Activated CD4-positive, alpha-beta memory T cell treated with anti-CD3 and anti-CD28 coated beads, Interleukin-2, amount 10 ng/mL, durations not matched to agents 7 days and 5 days (primary cell): ENCODE results near the gene FAM149B1. TPM values are rescaled to one million over a fixed set of nuclear protein-coding genes. Genes with fewer than 3 reads are reported as not detected.

Source experiments
- CTCF ChIA-PET: fragments of 350-600 bp; sonication (Branson Sonifier 250); formaldehyde crosslinking; loops from one replicate; lab custom pipeline; 2021; ENCODE audit warnings: antibody characterized with exemption, inconsistent platforms; lab: Charles Lee
- POLR2A ChIA-PET: fragments of 350-600 bp; sonication (Branson Sonifier 250); formaldehyde crosslinking; loops from one replicate; lab custom pipeline; 2021; ENCODE audit warnings: antibody characterized with exemption; lab: Charles Lee
- DNase-seq: peaks from one replicate; pipeline ENCODE4 v3.0.0-alpha.2; 2020
- H3K27ac Mint-ChIP-seq: one replicate; pipeline ENCODE4 v1.8.0; 2021; ENCODE audit warnings: mild to moderate bottlenecking, mixed read lengths
- H3K27me3 Mint-ChIP-seq: one replicate; pipeline ENCODE4 v1.8.0; 2021; ENCODE audit warnings: mixed read lengths
- H3K36me3 Mint-ChIP-seq: one replicate; pipeline ENCODE4 v1.8.0; 2021; ENCODE audit warnings: low read depth, mixed read lengths
- H3K4me1 Mint-ChIP-seq: one replicate; pipeline ENCODE4 v1.8.0; 2021; ENCODE audit warnings: mixed read lengths
- H3K4me3 Mint-ChIP-seq: one replicate; pipeline ENCODE4 v1.8.0; 2021; ENCODE audit warnings: mild to moderate bottlenecking, mixed read lengths
- H3K9me3 Mint-ChIP-seq: one replicate; pipeline ENCODE4 v1.8.0; 2021; ENCODE audit warnings: mixed read lengths
- total RNA-seq, 2 experiments: library from RNA; stranded (reverse); gene quantifications; one replicate each; pipeline ENCODE4 v1.2.3, GENCODE V29; 2021

FAM149B1 gene
- total RNA-seq, 2 experiments from 2014 or later, result 15.7 to 17.4 TPM

DNA sequence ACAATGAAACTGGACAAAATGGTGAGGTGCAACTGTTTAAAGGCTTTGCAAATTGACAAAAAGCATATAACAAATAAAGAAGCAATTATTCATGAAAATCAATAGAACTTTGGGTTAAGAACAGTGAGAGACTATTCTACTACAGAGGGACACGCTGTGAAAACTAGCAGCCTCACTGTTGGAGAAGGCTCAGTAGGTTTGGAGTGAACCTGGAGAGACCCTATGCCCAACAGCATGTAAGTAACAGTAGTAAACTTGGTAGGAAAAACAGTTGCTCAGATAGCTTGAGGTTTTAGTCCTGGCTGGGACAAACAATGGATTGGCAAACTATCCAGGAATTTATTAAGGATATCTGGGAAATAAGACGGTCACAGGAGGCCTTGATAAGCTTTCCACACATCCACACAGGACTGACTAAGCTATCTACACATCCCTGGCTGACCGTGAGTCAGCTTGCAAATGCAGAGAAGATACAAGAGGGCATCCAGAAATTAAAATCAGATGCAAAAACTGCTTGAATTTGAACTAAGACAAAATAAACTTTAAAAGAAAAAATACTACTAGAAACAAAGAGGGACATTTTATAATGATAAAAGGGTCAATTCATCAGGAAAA lies 15.9 kb downstream of the FAM149B1 start:
- Mint-ChIP-seq H3K9me3 (no peaks in the 10 kb centered on the region), H3K4me1 (no peaks in the 10 kb centered on the region), H3K27me3 (no peaks in the 10 kb centered on the region), H3K27ac (no peak overlapping the region), H3K36me3 (peaks cover 23% of the 10 kb centered on the region), H3K4me3 (no peak overlapping the region)
- DNase-seq, result no peak
- CTCF ChIA-PET, result interaction anchor here (1.3 kb wide), 1 partner anchor 25 kb away, joined by 4 read pairs; no protein-coding TSS in a partner anchor
- POLR2A ChIA-PET, result no interaction called here

- no peak overlapping the region for H3K27ac Mint-ChIP-seq
- no peak for DNase-seq
- no peaks in the 10 kb centered on the region for H3K9me3 Mint-ChIP-seq
- H3K27me3 Mint-ChIP-seq, result no peaks in the 10 kb centered on the region
- H3K4me3 Mint-ChIP-seq, result no peak overlapping the region
- CTCF ChIA-PET, result no interaction called here
- POLR2A ChIA-PET, result no interaction called here
- H3K36me3 Mint-ChIP-seq, result peaks cover 16% of the 10 kb centered on the region
- H3K4me1 Mint-ChIP-seq, result no peaks in the 10 kb centered on the region
These were observed 18.3 kb downstream of the FAM149B1 start for GRCh38 chr10:73186266-73186665.

DNA sequence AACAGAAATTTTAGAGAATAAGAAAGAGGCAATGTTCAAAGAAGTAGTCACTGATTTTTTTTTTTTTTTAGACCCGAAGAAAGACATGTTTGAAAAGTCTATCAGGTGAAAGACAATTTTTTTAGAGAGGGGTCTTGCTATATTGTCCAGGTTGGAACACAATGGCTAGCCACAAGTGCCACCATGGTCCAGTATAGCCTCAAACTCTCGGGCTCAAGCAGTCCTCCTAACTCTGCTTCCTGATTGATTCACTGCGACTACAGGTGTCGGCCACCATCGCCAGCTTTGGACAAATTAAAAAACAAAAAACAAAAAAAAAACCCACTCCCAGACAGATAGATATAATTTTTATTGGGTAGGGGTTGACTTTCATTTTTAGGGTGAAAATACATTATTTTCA lies 22.3 kb downstream of the FAM149B1 start:
- Mint-ChIP-seq H3K36me3 (no peaks in the 10 kb centered on the region), H3K4me3 (no peak overlapping the region), H3K4me1 (peaks cover 2% of the 10 kb centered on the region), H3K27me3 (no peaks in the 10 kb centered on the region), H3K9me3 (no peaks in the 10 kb centered on the region), H3K27ac (no peak overlapping the region)
- no peak for DNase-seq
- POLR2A ChIA-PET, result interaction anchor here (0.6 kb wide), 1 partner anchor 22 kb away, joined by 3 read pairs; the partner anchor contains the start of gene FAM149B1
- CTCF ChIA-PET, result interaction anchor here (0.8 kb wide), 1 partner anchor 9 kb away, joined by 3 read pairs; no protein-coding TSS in a partner anchor

GRCh38 chr10:73205081-73205480 lies 37.2 kb downstream of the FAM149B1 start:
- CTCF ChIA-PET, result no interaction called here

DNA sequence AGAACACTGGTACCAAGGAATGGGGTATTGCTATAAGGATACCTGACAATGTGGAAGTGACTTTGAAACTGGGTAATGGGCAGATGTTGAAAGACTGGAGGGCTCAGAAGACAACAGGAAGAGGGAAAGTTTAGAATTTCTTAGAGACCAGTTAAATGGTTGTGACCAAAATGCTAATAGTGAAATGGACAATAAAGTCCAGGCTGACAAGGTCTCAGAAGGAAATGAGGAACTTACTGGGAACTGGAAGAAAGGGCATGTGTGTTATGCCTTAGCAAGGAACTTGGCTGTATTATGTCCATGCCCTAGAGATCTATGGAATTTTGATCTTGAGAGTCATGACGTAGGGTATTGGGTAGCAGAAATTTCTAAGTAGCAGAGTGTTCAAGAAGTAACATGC lies 38.0 kb downstream of the FAM149B1 start:
- Mint-ChIP-seq H3K4me3 (no peak overlapping the region), H3K9me3 (no peaks in the 10 kb centered on the region), H3K36me3 (peaks cover 9% of the 10 kb centered on the region), H3K27me3 (no peaks in the 10 kb centered on the region), H3K27ac (no peak overlapping the region), H3K4me1 (no peaks in the 10 kb centered on the region)
- DNase-seq, result no peak
- CTCF ChIA-PET, result no interaction called here
- POLR2A ChIA-PET, result interaction anchor here (1.3 kb wide), 1 partner anchor 31 kb away, joined by 3 read pairs; no protein-coding TSS in a partner anchor

More at GRCh38 chr10:73205081-73205480, 37.2 kb downstream of the FAM149B1 start:
- Mint-ChIP-seq H3K4me3 (no peak overlapping the region), H3K9me3 (no peaks in the 10 kb centered on the region), H3K27ac (no peak overlapping the region), H3K27me3 (no peaks in the 10 kb centered on the region), H3K4me1 (no peaks in the 10 kb centered on the region), H3K36me3 (peaks cover 5% of the 10 kb centered on the region)
- POLR2A ChIA-PET, result interaction anchor here (1.3 kb wide), 1 partner anchor 32 kb away, joined by 3 read pairs; no protein-coding TSS in a partner anchor
- DNase-seq, result no peak

GRCh38 chr10:73206385-73206784 lies 38.5 kb downstream of the FAM149B1 start:
- Mint-ChIP-seq H3K27ac (no peak overlapping the region), H3K4me1 (no peaks in the 10 kb centered on the region), H3K4me3 (no peak overlapping the region), H3K27me3 (no peaks in the 10 kb centered on the region), H3K9me3 (no peaks in the 10 kb centered on the region), H3K36me3 (peaks cover 9% of the 10 kb centered on the region)
- POLR2A ChIA-PET, result interaction anchor here (0.8 kb wide), 1 partner anchor 38 kb away, joined by 3 read pairs; no protein-coding TSS in a partner anchor
- no peak for DNase-seq
- CTCF ChIA-PET, result no interaction called here

- CTCF ChIA-PET, result no interaction called here
- POLR2A ChIA-PET, result no interaction called here
- Mint-ChIP-seq H3K27ac (no peak overlapping the region), H3K4me3 (no peak overlapping the region), H3K4me1 (no peaks in the 10 kb centered on the region), H3K36me3 (peaks cover 13% of the 10 kb centered on the region), H3K27me3 (no peaks in the 10 kb centered on the region), H3K9me3 (no peaks in the 10 kb centered on the region)
- DNase-seq, result no peak
These were observed 40.0 kb downstream of the FAM149B1 start for GRCh38 chr10:73207883-73208282.

DNA sequence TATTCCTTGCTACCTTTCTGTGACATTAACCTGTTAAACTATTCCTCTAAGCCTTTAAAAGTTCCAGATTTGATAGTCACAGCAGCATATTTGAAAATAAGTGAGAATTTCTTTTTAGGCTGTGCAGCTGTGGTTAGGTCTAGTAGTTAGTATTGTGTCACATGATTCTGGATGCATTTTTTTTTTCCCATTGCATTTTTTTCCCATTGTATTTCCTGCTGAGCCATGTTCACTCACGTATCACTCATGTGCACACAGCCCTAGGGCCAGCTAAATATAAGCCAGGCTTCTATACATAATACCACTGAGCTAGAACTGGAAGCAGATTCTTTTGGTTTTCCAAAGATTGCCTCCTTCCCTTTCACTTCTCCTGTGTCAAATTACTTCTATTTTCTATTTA lies 41.8 kb downstream of the FAM149B1 start:
- Mint-ChIP-seq H3K9me3 (no peaks in the 10 kb centered on the region), H3K27me3 (no peaks in the 10 kb centered on the region), H3K4me1 (no peaks in the 10 kb centered on the region), H3K4me3 (no peak overlapping the region), H3K36me3 (peaks cover 20% of the 10 kb centered on the region), H3K27ac (no peak overlapping the region)
- CTCF ChIA-PET, result interaction anchor here (0.6 kb wide), 1 partner anchor 994 kb away, joined by 3 read pairs; no protein-coding TSS in a partner anchor
- no peak for DNase-seq
- POLR2A ChIA-PET, result no interaction called here

- CTCF ChIA-PET, result no interaction called here
- POLR2A ChIA-PET, result no interaction called here
These were observed 42.6 kb downstream of the FAM149B1 start for GRCh38 chr10:73210395-73211105.

DNA sequence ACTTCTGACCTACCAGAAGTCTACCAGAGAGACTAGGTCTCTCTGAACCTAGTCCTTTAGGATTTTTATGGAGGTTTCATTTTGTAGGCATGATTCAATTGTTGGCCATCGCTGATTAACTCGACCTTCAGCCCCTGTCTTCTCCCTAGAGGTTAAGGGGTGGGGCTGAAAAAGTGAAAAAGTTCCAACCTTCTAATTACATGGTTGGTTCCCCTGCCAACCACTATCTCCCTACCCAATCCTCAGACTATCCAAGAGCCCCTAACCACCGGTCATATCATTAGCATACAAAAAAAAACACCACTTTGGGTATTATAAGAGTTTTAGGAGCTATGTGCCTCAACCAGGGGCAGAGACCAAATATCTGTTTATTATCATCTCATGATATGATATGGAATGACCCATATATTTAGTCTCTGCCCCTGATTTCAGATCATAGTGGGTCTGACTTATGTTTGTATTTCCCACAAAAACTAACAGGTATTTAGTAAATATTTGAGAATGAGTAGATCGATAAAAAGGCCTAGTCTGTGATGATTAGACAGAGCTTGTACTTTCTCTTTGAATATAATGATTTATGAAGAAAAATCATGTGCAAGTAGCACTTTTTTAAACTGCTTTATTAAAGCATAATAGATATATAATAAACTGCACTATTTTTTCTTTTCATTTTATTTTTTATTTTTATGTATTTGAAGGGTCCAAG lies 43.3 kb downstream of the FAM149B1 start:
- CTCF ChIA-PET, result no interaction called here
- H3K4me1 Mint-ChIP-seq, result no peaks in the 10 kb centered on the region
- peaks cover 21% of the 10 kb centered on the region for H3K36me3 Mint-ChIP-seq
- POLR2A ChIA-PET, result no interaction called here
- no peak for DNase-seq
- H3K27ac Mint-ChIP-seq, result no peak overlapping the region
- H3K4me3 Mint-ChIP-seq, result no peak overlapping the region
- peaks cover 3% of the 10 kb centered on the region for H3K9me3 Mint-ChIP-seq
- H3K27me3 Mint-ChIP-seq, result no peaks in the 10 kb centered on the region

More at GRCh38 chr10:73210395-73211105, 42.6 kb downstream of the FAM149B1 start:
- DNase-seq, result no peak
- Mint-ChIP-seq H3K9me3 (no peaks in the 10 kb centered on the region), H3K4me1 (no peaks in the 10 kb centered on the region), H3K36me3 (peaks cover 20% of the 10 kb centered on the region), H3K4me3 (no peak overlapping the region), H3K27ac (no peak overlapping the region), H3K27me3 (no peaks in the 10 kb centered on the region)

- POLR2A ChIA-PET, result no interaction called here
- CTCF ChIA-PET, result no interaction called here
- Mint-ChIP-seq H3K27me3 (no peaks in the 10 kb centered on the region), H3K36me3 (peaks cover 38% of the 10 kb centered on the region), H3K4me3 (no peak overlapping the region), H3K9me3 (peaks cover 3% of the 10 kb centered on the region), H3K27ac (no peak overlapping the region), H3K4me1 (peaks cover 3% of the 10 kb centered on the region)
- no peak for DNase-seq
These were observed 47.8 kb downstream of the FAM149B1 start for GRCh38 chr10:73215749-73216148.

- H3K4me3 Mint-ChIP-seq, result no peak overlapping the region
- peaks cover 3% of the 10 kb centered on the region for H3K4me1 Mint-ChIP-seq
- no peaks in the 10 kb centered on the region for H3K27me3 Mint-ChIP-seq
- ChIA-PET POLR2A (no interaction called here), CTCF (interaction anchor here (1.1 kb wide), 1 partner anchor 9 kb away, joined by 4 read pairs; no protein-coding TSS in a partner anchor)
- H3K27ac Mint-ChIP-seq, result no peak overlapping the region
- peaks cover 40% of the 10 kb centered on the region for H3K36me3 Mint-ChIP-seq
- peaks cover 3% of the 10 kb centered on the region for H3K9me3 Mint-ChIP-seq
- DNase-seq, result no peak
These were observed 49.7 kb downstream of the FAM149B1 start for GRCh38 chr10:73217628-73218027.
